K562 (cell line): Measurements from ENCODE around the gene RARG. TPM values are rescaled to one million over a fixed set of nuclear protein-coding genes. Genes with fewer than 3 reads are reported as not detected.
A peak's percentile ranks its signal among the peaks of the same experiment; 100 is the strongest.

Experiments
- BCOR ChIP-seq: fragments of 450-650 bp; IDR thresholded peaks from 2 replicates; pipeline ENCODE4 v1.6.1; 2016
- CEBPB ChIP-seq: fragments of 450-650 bp; IDR thresholded peaks from 2 replicates; pipeline ENCODE4 v1.6.1; 2016; ENCODE audit warnings: missing genetic modification characterization, missing compliant biosample characterization
- DLX4 ChIP-seq: fragments of 250-450 bp; sonication (Bioruptor Pico); IDR thresholded peaks from 2 replicates; pipeline ENCODE4 v1.6.1; 2021; ENCODE audit warnings: mild to moderate bottlenecking
- MCM3 ChIP-seq: fragments of 450-650 bp; IDR thresholded peaks from 2 replicates; pipeline ENCODE4 v1.6.1; 2016
- NEUROD1 ChIP-seq: fragments of 150-350 bp; IDR thresholded peaks from 2 replicates; pipeline ENCODE4 v1.6.1; 2014; ENCODE audit warnings: borderline replicate concordance, low read length, low read depth; ENCODE audit not compliant: partially characterized antibody
- NONO ChIP-seq, 2 experiments: fragments of 200-400 bp in 1 of 2; fragments of 450-650 bp in 1 of 2; formaldehyde crosslinking in 1 of 2; IDR thresholded peaks; 2 replicates each; pipeline ENCODE4 v1.6.1; 2017; ENCODE audit warnings: low read depth in 2 of 2, mild to moderate bottlenecking in 2 of 2, moderate library complexity in 2 of 2, low read length in 1 of 2
- SUPT5H ChIP-seq: fragments of 450-650 bp; IDR thresholded peaks from 2 replicates; pipeline ENCODE4 v1.6.1; 2016
- TAL1 ChIP-seq: fragments of 450-650 bp; IDR thresholded peaks from 2 replicates; pipeline ENCODE4 v1.6.1; 2016; ENCODE audit warnings: mild to moderate bottlenecking
- ZNF133 ChIP-seq: fragments of 250-450 bp; sonication (Bioruptor Pico); IDR thresholded peaks from 2 replicates; pipeline ENCODE4 v1.4.0; 2020; ENCODE audit warnings: mild to moderate bottlenecking
- ZNF589 ChIP-seq: fragments of 200-800 bp; sonication (Bioruptor generic); IDR thresholded peaks from 2 replicates; pipeline ENCODE4 v1.6.1; 2016; ENCODE audit warnings: low read depth, missing genetic modification characterization, missing compliant biosample characterization
- ZNF639 ChIP-seq, 2 experiments: fragments of 200-800 bp in 1 of 2; sonication (Bioruptor generic) in 1 of 2; sonication (generic) in 1 of 2; formaldehyde crosslinking in 1 of 2; IDR thresholded peaks in 1 of 2; conservative IDR thresholded peaks in 1 of 2; 2 replicates each; pipeline versions ENCODE4 v1.5.0 to v1.6.1; 2016 to 2020; ENCODE audit warnings: missing compliant biosample characterization in 1 of 2, missing genetic modification characterization in 1 of 2, missing genetic modification reagents in 1 of 2
- ZNF696 ChIP-seq: fragments of 250-450 bp; sonication (Bioruptor Pico); conservative IDR thresholded peaks from 2 replicates; pipeline ENCODE4 v1.4.0; 2020; ENCODE audit warnings: mild to moderate bottlenecking, moderate library complexity
- polyA plus RNA-seq, 8 experiments: library from polyadenylated mRNA; depleted of rRNA in 4 of 8; stranded (reverse) in 5 of 8; unstranded in 3 of 8; fragments of >200 nt; fragmentation: Nextera tagmentation in 2 of 8; fragmentation: Illumina TruSeq in 1 of 8; extraction: Ambion mirVana in 2 of 8; extraction: Trizol in 1 of 8; gene quantifications; 2 replicates each; pipeline versions ENCODE4 v1.2.1 to v1.2.3, GENCODE V29; 2011 to 2014; ENCODE audit warnings: inconsistent platforms in 1 of 8, missing spikeins in 1 of 8
- total RNA-seq, 7 experiments: library from RNA; depleted of rRNA in 6 of 7; stranded (reverse); fragments of >200 nt in 6 of 7; fragmentation: Illumina TruSeq in 2 of 7; extraction: Trizol in 2 of 7; gene quantifications; 2 replicates each; pipeline versions ENCODE4 v1.2.1 to v1.2.3, GENCODE V29; 2011 to 2021; ENCODE audit warnings: low replicate concordance in 1 of 7
- TF ChIP-seq, protein P1 (sequence below): fragments of 250-450 bp; sonication (Bioruptor Pico); IDR thresholded peaks from 2 replicates; pipeline ENCODE4 v1.4.0; 2020

The RARG gene
- total and polyA plus RNA-seq, 9 of the 15 experiments (the other 6 are each of a cell fraction or from before 2014, with no cell fraction given): 0.18 to 7.6 (median 3.8) TPM

DNA sequence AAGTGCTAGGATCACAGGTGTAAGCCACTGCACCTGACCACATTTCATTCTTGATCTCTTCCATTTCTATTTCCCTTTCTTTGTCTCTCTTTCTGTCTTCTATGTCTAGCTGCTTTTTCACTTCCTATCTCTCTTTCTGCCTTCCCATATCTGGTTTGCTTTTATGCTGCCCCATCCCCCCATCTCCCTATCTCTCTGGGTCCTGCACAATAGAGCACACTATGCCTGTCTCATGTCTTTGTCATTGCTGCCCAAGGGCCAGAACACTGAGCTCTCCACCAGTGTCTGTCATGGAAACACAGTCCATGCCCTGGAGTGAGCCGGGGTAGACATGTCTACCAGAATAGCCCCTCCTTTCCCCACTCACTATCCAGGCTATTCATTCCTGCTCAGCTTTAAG is 12.3 kb upstream of the RARG start (continued):
- TF ChIP-seq NONO (IDR thresholded peaks at IDR 0.05; ENCODE audit: low read depth in 2 of 2, low read length in 1 of 2) (no peak), ZNF696 (CRISPR knock-in tag) (no peak), TAL1 (peak; percentile 43; the same call in 1 of the 2 replicates), ZNF639 (CRISPR knock-in tag; conservative IDR thresholded peaks at IDR 0.05 in 1 of 2, IDR thresholded peaks at IDR 0.05 in 1 of 2) (no peak), ZNF133 (no peak), MCM3 (no peak), NEUROD1 (no peak), ZNF589 (no peak), SUPT5H (0 out of 2 replicates have a peak, but pooled peaks have one; percentile 24), CEBPB (tag) (no peak), DLX4 (CRISPR knock-in tag) (no peak), BCOR (no peak)
- TF ChIP-seq, protein P1, sequence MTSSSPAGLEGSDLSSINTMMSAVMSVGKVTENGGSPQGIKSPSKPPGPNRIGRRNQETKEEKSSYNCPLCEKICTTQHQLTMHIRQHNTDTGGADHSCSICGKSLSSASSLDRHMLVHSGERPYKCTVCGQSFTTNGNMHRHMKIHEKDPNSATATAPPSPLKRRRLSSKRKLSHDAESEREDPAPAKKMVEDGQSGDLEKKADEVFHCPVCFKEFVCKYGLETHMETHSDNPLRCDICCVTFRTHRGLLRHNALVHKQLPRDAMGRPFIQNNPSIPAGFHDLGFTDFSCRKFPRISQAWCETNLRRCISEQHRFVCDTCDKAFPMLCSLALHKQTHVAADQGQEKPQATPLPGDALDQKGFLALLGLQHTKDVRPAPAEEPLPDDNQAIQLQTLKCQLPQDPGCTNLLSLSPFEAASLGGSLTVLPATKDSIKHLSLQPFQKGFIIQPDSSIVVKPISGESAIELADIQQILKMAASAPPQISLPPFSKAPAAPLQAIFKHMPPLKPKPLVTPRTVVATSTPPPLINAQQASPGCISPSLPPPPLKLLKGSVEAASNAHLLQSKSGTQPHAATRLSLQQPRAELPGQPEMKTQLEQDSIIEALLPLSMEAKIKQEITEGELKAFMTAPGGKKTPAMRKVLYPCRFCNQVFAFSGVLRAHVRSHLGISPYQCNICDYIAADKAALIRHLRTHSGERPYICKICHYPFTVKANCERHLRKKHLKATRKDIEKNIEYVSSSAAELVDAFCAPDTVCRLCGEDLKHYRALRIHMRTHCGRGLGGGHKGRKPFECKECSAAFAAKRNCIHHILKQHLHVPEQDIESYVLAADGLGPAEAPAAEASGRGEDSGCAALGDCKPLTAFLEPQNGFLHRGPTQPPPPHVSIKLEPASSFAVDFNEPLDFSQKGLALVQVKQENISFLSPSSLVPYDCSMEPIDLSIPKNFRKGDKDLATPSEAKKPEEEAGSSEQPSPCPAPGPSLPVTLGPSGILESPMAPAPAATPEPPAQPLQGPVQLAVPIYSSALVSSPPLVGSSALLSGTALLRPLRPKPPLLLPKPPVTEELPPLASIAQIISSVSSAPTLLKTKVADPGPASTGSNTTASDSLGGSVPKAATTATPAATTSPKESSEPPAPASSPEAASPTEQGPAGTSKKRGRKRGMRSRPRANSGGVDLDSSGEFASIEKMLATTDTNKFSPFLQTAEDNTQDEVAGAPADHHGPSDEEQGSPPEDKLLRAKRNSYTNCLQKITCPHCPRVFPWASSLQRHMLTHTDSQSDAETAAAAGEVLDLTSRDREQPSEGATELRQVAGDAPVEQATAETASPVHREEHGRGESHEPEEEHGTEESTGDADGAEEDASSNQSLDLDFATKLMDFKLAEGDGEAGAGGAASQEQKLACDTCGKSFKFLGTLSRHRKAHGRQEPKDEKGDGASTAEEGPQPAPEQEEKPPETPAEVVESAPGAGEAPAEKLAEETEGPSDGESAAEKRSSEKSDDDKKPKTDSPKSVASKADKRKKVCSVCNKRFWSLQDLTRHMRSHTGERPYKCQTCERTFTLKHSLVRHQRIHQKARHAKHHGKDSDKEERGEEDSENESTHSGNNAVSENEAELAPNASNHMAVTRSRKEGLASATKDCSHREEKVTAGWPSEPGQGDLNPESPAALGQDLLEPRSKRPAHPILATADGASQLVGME (CRISPR knock-in tag): no peak
